ENCODE results near the gene BAD. TPM values are rescaled to one million over a fixed set of nuclear protein-coding genes. Genes with fewer than 3 reads are reported as not detected.

Gene BAD
- total and polyA plus RNA-seq, 2 of the 13 experiments (the other 11 are each of a cell fraction or from before 2014, with no cell fraction given), result 17.9 to 28.5 TPM

DNA sequence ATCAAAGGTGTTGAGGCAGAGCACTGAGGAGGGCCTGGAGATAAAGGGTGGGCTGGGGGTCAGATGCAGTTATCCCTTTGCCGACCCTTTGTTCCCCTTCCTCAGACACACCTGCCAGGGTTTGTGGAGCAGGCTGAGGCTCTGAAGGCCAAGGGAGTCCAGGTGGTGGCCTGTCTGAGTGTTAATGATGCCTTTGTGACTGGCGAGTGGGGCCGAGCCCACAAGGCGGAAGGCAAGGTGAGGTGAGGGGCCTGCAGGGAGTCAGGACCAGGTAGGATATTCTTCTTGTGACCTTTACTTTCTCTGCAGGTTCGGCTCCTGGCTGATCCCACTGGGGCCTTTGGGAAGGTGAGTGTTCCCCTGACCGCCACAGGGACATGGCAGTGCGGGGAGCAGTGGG lies 36.1 kb upstream of the BAD start:
- 100% methylated on average over 6 of the region's 7 CpGs for WGBS (ENCODE audit: low lambda C conversion rate)
- BruUV-seq (replicated peaks), result no TSS peak
- FAIRE-seq (no peak), ATAC-seq (no peak), DNase-seq (ENCODE audit: low spot score) (no peak)
- Histone ChIP-seq H3K9ac (ENCODE audit: insufficient read depth, low read depth, low read length) (no peak overlapping the region), H3K4me1 (ENCODE audit: insufficient read depth, low read length) (peaks cover 22% of the 10 kb centered on the region), H3K27me3 (ENCODE audit: control insufficient read depth in 1 of 2, insufficient read depth in 2 of 2, low read length in 2 of 2) (no peaks in the 10 kb centered on the region; a peak in 1 of 5 replicates), H3K79me2 (ENCODE audit: insufficient read depth, low read length) (peaks cover 15% of the 10 kb centered on the region), H3K36me3 (replicated peaks in 1 of 2; ENCODE audit: control insufficient read depth in 1 of 2, insufficient read depth in 2 of 2, low read length in 2 of 2) (peaks cover 1 to 20% of the 10 kb centered on the region in 2 experiments; a peak in 2 of 5 replicates), H3K4me3 (replicated peaks in 1 of 3; ENCODE audit: insufficient read depth in 1 of 3, low read depth in 2 of 3, low read length in 3 of 3) (no peak overlapping the region), H4K20me1 (ENCODE audit: insufficient read depth, low read length) (no peaks in the 10 kb centered on the region), H3K9me3 (ENCODE audit: low read length) (no peaks in the 10 kb centered on the region), H2AFZ (ENCODE audit: low read length) (no peak overlapping the region), H3K27ac (ENCODE audit: extremely low read length, insufficient read depth, low read length) (no peak overlapping the region), H3K4me2 (ENCODE audit: low read depth, low read length) (no peak overlapping the region)
- in situ Hi-C loops (cut with HindIII; ENCODE audit: extremely low pct_ligation_motif_present, low pct_unique_long_range_greater_than_20kb), result no loop called here
- intact Hi-C loops (cut with micrococcal nuclease; ENCODE audit: unreplicated experiment), result no loop called here
- TF ChIP-seq MED13 (CRISPR knock-in tag; IDR thresholded peaks at IDR 0.05) (no peak), ZNF546 (CRISPR knock-in tag; conservative IDR thresholded peaks at IDR 0.05) (no peak), ZNF780A (CRISPR knock-in tag; IDR thresholded peaks at IDR 0.05) (no peak), ZNF83 (CRISPR knock-in tag; IDR thresholded peaks at IDR 0.05; ENCODE audit: borderline replicate concordance) (no peak), RBFOX2 (IDR thresholded peaks at IDR 0.05; ENCODE audit: low read depth, low read length) (no peak), ONECUT2 (CRISPR knock-in tag; IDR thresholded peaks at IDR 0.05) (no peak), ZNF737 (CRISPR knock-in tag; IDR thresholded peaks at IDR 0.05; ENCODE audit: borderline replicate concordance) (no peak), ZNF468 (CRISPR knock-in tag; IDR thresholded peaks at IDR 0.05) (no peak), ZNF775 (CRISPR knock-in tag; IDR thresholded peaks at IDR 0.05; ENCODE audit: borderline replicate concordance) (no peak), ZFP82 (CRISPR knock-in tag; IDR thresholded peaks at IDR 0.05; ENCODE audit: borderline replicate concordance) (no peak), POGZ (CRISPR knock-in tag; IDR thresholded peaks at IDR 0.05) (no peak), PAWR (CRISPR knock-in tag; IDR thresholded peaks at IDR 0.05; ENCODE audit: borderline replicate concordance) (no peak), ELF3 (CRISPR knock-in tag; IDR thresholded peaks at IDR 0.05) (no peak), KDM2A (CRISPR knock-in tag; IDR thresholded peaks at IDR 0.05; ENCODE audit: borderline replicate concordance, low read depth) (no peak)
- TF ChIP-seq, protein P1, sequence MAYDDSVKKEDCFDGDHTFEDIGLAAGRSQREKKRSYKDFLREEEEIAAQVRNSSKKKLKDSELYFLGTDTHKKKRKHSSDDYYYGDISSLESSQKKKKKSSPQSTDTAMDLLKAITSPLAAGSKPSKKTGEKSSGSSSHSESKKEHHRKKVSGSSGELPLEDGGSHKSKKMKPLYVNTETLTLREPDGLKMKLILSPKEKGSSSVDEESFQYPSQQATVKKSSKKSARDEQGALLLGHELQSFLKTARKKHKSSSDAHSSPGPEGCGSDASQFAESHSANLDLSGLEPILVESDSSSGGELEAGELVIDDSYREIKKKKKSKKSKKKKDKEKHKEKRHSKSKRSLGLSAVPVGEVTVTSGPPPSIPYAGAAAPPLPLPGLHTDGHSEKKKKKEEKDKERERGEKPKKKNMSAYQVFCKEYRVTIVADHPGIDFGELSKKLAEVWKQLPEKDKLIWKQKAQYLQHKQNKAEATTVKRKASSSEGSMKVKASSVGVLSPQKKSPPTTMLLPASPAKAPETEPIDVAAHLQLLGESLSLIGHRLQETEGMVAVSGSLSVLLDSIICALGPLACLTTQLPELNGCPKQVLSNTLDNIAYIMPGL (CRISPR knock-in tag; IDR thresholded peaks at IDR 0.05; ENCODE audit: borderline replicate concordance in 1 of 2, low read depth in 1 of 2), result no peak
- TF ChIP-seq, protein P2, sequence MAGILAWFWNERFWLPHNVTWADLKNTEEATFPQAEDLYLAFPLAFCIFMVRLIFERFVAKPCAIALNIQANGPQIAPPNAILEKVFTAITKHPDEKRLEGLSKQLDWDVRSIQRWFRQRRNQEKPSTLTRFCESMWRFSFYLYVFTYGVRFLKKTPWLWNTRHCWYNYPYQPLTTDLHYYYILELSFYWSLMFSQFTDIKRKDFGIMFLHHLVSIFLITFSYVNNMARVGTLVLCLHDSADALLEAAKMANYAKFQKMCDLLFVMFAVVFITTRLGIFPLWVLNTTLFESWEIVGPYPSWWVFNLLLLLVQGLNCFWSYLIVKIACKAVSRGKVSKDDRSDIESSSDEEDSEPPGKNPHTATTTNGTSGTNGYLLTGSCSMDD (CRISPR knock-in tag; IDR thresholded peaks at IDR 0.05), result no peak
- TF ChIP-seq, protein P3, sequence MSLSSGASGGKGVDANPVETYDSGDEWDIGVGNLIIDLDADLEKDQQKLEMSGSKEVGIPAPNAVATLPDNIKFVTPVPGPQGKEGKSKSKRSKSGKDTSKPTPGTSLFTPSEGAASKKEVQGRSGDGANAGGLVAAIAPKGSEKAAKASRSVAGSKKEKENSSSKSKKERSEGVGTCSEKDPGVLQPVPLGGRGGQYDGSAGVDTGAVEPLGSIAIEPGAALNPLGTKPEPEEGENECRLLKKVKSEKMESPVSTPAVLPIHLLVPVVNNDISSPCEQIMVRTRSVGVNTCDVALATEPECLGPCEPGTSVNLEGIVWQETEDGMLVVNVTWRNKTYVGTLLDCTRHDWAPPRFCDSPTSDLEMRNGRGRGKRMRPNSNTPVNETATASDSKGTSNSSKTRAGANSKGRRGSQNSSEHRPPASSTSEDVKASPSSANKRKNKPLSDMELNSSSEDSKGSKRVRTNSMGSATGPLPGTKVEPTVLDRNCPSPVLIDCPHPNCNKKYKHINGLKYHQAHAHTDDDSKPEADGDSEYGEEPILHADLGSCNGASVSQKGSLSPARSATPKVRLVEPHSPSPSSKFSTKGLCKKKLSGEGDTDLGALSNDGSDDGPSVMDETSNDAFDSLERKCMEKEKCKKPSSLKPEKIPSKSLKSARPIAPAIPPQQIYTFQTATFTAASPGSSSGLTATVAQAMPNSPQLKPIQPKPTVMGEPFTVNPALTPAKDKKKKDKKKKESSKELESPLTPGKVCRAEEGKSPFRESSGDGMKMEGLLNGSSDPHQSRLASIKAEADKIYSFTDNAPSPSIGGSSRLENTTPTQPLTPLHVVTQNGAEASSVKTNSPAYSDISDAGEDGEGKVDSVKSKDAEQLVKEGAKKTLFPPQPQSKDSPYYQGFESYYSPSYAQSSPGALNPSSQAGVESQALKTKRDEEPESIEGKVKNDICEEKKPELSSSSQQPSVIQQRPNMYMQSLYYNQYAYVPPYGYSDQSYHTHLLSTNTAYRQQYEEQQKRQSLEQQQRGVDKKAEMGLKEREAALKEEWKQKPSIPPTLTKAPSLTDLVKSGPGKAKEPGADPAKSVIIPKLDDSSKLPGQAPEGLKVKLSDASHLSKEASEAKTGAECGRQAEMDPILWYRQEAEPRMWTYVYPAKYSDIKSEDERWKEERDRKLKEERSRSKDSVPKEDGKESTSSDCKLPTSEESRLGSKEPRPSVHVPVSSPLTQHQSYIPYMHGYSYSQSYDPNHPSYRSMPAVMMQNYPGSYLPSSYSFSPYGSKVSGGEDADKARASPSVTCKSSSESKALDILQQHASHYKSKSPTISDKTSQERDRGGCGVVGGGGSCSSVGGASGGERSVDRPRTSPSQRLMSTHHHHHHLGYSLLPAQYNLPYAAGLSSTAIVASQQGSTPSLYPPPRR (CRISPR knock-in tag; IDR thresholded peaks at IDR 0.05; ENCODE audit: borderline replicate concordance), result no peak
- ChIA-PET POLR2A (interaction anchor here (0.9 kb wide), 1 partner anchor 11 kb away, joined by 5 read pairs; no protein-coding TSS in a partner anchor), CTCF (ENCODE audit: low intra/inter-chr PET ratio, low total read pairs) (no interaction called here)
